NOMO-1 treated with dmso at 0.1 percent for 144 hours (cell line): ENCODE data around the gene SAFB.

Experiments
- DNase-seq: peaks from one replicate; lab custom pipeline; 2025; ENCODE audit not compliant: unreplicated experiment; lab: John Stamatoyannopoulos, UW

Gene SAFB

GRCh38 chr19:5624741-5625278, 1.9 kb downstream of the SAFB start:
- no peak for DNase-seq

- DNase-seq = no peak
These were observed 2.8 kb downstream of the SAFB start for GRCh38 chr19:5625641-5626040.

- peak; percentile 96 for DNase-seq
These were observed 4.6 kb downstream of the SAFB start for GRCh38 chr19:5627395-5627904.

GRCh38 chr19:5628461-5628860, 5.6 kb downstream of the SAFB start:
- DNase-seq = peak; percentile 10

- DNase-seq = peak; percentile 56
These were observed 6.1 kb downstream of the SAFB start for GRCh38 chr19:5628919-5629481.

GRCh38 chr19:5631567-5632240, 8.8 kb downstream of the SAFB start:
- no peak for DNase-seq

- DNase-seq = no peak
These were observed 9.3 kb downstream of the SAFB start for GRCh38 chr19:5632241-5632612.

- no peak for DNase-seq
These were observed 9.8 kb downstream of the SAFB start for GRCh38 chr19:5632657-5633056.

GRCh38 chr19:5635427-5635826, 12.5 kb downstream of the SAFB start:
- DNase-seq = no peak

- DNase-seq = peak; percentile 2
These were observed 15.1 kb downstream of the SAFB start for GRCh38 chr19:5637971-5638370.

GRCh38 chr19:5641171-5641570, 18.3 kb downstream of the SAFB start:
- DNase-seq = no peak

- DNase-seq = no peak
These were observed 19.3 kb downstream of the SAFB start for GRCh38 chr19:5642204-5642603.

GRCh38 chr19:5643060-5643459, 20.2 kb downstream of the SAFB start:
- no peak for DNase-seq

GRCh38 chr19:5644037-5644436, 21.2 kb downstream of the SAFB start:
- DNase-seq = no peak

GRCh38 chr19:5645409-5645808, 22.5 kb downstream of the SAFB start:
- no peak for DNase-seq

- no peak for DNase-seq
These were observed 23.8 kb downstream of the SAFB start for GRCh38 chr19:5646703-5647102.

GRCh38 chr19:5648464-5648863, 25.6 kb downstream of the SAFB start:
- DNase-seq = no peak

GRCh38 chr19:5651361-5651760, 28.5 kb downstream of the SAFB start:
- no peak for DNase-seq

GRCh38 chr19:5652261-5652660, 29.4 kb downstream of the SAFB start:
- no peak for DNase-seq

GRCh38 chr19:5654931-5655330, 32.0 kb downstream of the SAFB start:
- no peak for DNase-seq

GRCh38 chr19:5655412-5655811, 32.5 kb downstream of the SAFB start:
- DNase-seq = no peak

GRCh38 chr19:5661483-5661882, 38.6 kb downstream of the SAFB start:
- DNase-seq = no peak

GRCh38 chr19:5663904-5664303, 41.0 kb downstream of the SAFB start:
- DNase-seq = no peak
